ENCODE data around the gene CAMK4.

Gene CAMK4

DNA sequence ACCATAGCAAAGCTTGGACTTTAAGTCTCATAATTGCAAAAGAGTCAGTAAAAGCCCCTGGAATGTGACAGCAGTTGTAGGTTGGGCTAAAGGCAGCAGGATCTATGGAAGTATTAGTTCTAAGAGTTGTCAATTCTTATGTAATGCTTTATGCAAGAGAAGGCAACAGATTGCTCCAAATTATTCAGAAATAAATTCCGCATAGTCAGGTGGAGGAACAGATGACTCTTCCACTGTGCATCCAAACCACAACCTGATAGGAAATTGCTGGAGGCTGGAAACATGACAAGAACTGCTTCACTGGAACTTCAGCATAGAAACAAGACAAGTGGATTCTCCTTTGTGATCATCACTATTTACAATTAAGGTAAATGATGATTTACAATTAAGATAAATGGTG, 187.1 kb downstream of the CAMK4 start:
- TF ChIP-seq CTCF (conservative IDR thresholded peaks at IDR 0.05), result no peak

GRCh38 chr5:111412593-111412992, 188.4 kb downstream of the CAMK4 start:
- TF ChIP-seq CTCF (conservative IDR thresholded peaks at IDR 0.05), result no peak
- no peak overlapping the region for H3K27ac ChIP-seq

More for the DNA sequence above, 187.1 kb downstream of the CAMK4 start:
- no peak overlapping the region for H3K27ac ChIP-seq

DNA sequence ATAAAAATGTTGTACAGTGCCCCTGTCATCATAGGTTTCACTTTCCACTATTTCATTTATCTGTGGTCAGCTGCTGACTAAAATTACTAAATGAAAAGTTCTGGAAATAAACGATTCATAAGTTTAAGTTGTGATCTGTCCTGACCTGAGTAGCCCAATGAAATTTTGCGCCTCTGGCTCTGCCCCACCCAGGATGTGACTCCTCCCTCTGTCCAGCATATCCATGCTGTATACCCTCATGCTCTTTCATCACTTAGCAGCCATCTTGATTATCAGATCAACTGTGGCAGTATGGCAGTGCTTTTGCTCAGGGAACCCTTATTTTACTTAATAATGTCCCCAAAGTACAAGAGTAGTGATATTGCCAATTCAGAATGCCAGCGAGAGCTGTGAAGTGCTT, 190.9 kb downstream of the CAMK4 start:
- H3K27ac ChIP-seq, result no peak overlapping the region

DNA sequence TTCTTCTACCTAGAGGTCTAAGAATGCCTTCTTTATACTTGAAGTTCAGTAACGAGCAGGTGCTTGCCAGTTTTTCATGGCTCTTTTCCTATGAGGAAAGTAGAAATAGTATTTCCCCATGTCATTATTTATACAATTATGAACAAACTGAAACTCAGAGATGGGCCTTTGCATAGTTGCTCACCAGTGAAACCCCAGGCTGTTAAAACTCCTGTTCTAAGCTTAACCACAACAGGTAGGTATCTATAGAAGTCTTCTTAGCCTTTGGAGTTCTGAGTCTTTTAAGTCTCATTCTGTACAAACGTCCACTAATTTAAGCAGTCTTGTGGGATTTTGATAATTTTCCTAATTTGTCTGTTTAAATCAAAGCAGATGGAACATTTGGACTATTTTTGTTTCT, 198.1 kb downstream of the CAMK4 start:
- no peak overlapping the region for H3K27ac ChIP-seq
- TF ChIP-seq CTCF (conservative IDR thresholded peaks at IDR 0.05), result no peak

More for the DNA sequence above, 190.9 kb downstream of the CAMK4 start:
- no peak for TF ChIP-seq CTCF (conservative IDR thresholded peaks at IDR 0.05)

- no peak overlapping the region for H3K27ac ChIP-seq
- TF ChIP-seq CTCF (conservative IDR thresholded peaks at IDR 0.05), result no peak
Measured at GRCh38 chr5:111422747-111423720, 198.8 kb downstream of the CAMK4 start.

GRCh38 chr5:111425205-111425604, 201.0 kb downstream of the CAMK4 start:
- TF ChIP-seq CTCF (conservative IDR thresholded peaks at IDR 0.05), result no peak
- H3K27ac ChIP-seq, result no peak overlapping the region

DNA sequence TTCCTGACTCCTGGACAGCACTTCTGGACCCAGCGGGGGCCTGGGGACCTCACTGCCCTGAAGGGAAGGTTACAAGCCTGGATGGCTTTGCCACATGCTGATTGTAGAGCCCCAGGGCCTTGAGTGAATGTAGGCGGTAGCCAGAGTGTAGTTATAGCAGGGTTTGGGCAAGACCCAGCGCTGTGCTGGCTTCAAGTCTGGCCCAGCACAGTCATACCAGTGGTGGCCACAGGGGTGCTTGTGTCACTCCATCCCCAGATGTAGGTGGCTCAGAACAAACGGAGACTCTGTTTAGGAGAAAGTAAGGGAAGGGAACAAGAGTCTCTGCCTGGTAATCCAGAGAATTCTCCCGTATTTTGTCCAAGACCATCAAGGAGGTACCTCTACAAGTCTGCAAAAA, 203.6 kb downstream of the CAMK4 start:
- H3K27ac ChIP-seq, result no peak overlapping the region
- TF ChIP-seq CTCF (conservative IDR thresholded peaks at IDR 0.05), result no peak

Measured in VCaP (cell line).